Measurements from ENCODE around the gene DOP1B.

- no peak for TF ChIP-seq EZH2 (IDR thresholded peaks at IDR 0.05)
- no peak for TF ChIP-seq POLR2AphosphoS5 (IDR thresholded peaks at IDR 0.05; ENCODE audit: borderline replicate concordance, low read depth, low read length)
- TF ChIP-seq FOXP2 (optimal IDR thresholded peaks at IDR 0.05; ENCODE audit: control extremely low read depth, extremely low read length, insufficient read depth) = no peak
Measured at GRCh38 chr21:36179145-36179544, 22.5 kb downstream of the DOP1B start.
